ENCODE data around the gene RAD54L2. TPM values are rescaled to one million over a fixed set of nuclear protein-coding genes. Genes with fewer than 3 reads are reported as not detected.

The RAD54L2 gene
- total RNA-seq, 1 experiment from 2014 or later: 22.6 TPM

GRCh38 chr3:51568036-51568435, 29.5 kb downstream of the RAD54L2 start:
- Histone ChIP-seq H3F3A (ENCODE audit: insufficient read depth, low read depth) (no peaks in the 10 kb centered on the region), H3K36me3 (ENCODE audit: low read depth) (no peaks in the 10 kb centered on the region), H3K79me2 (ENCODE audit: low read depth) (no peaks in the 10 kb centered on the region), H3K9me2 (ENCODE audit: insufficient read depth) (no peaks in the 10 kb centered on the region), H3K4me3 (no peak overlapping the region), H3K27ac (no peak overlapping the region), H3K27me3 (ENCODE audit: insufficient read depth, low read depth) (no peaks in the 10 kb centered on the region), H2AFZ (no peak overlapping the region), H4K20me1 (ENCODE audit: insufficient read depth) (peaks cover 3% of the 10 kb centered on the region; the same call in 1 of the 2 replicates), H3K9me3 (ENCODE audit: insufficient read depth, low read depth) (no peaks in the 10 kb centered on the region), H3K4me2 (no peak overlapping the region), H3K4me1 (replicated peaks; ENCODE audit: insufficient read depth) (no peaks in the 10 kb centered on the region)
- intact Hi-C loops (cut with micrococcal nuclease; ENCODE audit: unreplicated experiment): no loop called here
- BruUV-seq (replicated peaks): no TSS peak
- ChIA-PET CTCF (no interaction called here), POLR2A (ENCODE audit: unreplicated experiment) (interaction anchor here (0.5 kb wide), 1 partner anchor 625 kb away, joined by 7 read pairs; no protein-coding TSS in a partner anchor)
- no peak for TF ChIP-seq CTCF (conservative IDR thresholded peaks at IDR 0.05)
- TF ChIP-seq EZH2 (IDR thresholded peaks at IDR 0.05; ENCODE audit: low read depth): no peak
- no peak for DNase-seq

- no TSS peak for BruUV-seq (replicated peaks)
- ChIA-PET CTCF (no interaction called here), POLR2A (ENCODE audit: unreplicated experiment) (no interaction called here)
- Histone ChIP-seq H3K4me2 (no peak overlapping the region), H3K9me2 (ENCODE audit: insufficient read depth) (no peaks in the 10 kb centered on the region), H3K27me3 (ENCODE audit: insufficient read depth, low read depth) (no peaks in the 10 kb centered on the region), H3K27ac (no peak overlapping the region), H3K4me1 (replicated peaks; ENCODE audit: insufficient read depth) (no peaks in the 10 kb centered on the region), H2AFZ (no peak overlapping the region), H3F3A (ENCODE audit: insufficient read depth, low read depth) (no peaks in the 10 kb centered on the region), H4K20me1 (ENCODE audit: insufficient read depth) (peaks cover 3% of the 10 kb centered on the region; the same call in 1 of the 2 replicates), H3K9me3 (ENCODE audit: insufficient read depth, low read depth) (no peaks in the 10 kb centered on the region), H3K4me3 (no peak overlapping the region), H3K36me3 (ENCODE audit: low read depth) (no peaks in the 10 kb centered on the region), H3K79me2 (ENCODE audit: low read depth) (no peaks in the 10 kb centered on the region)
- intact Hi-C loops (cut with micrococcal nuclease; ENCODE audit: unreplicated experiment): no loop called here
- DNase-seq: no peak
- TF ChIP-seq EZH2 (IDR thresholded peaks at IDR 0.05; ENCODE audit: low read depth) (no peak), CTCF (conservative IDR thresholded peaks at IDR 0.05) (no peak)
Measured at GRCh38 chr3:51568996-51569395, 30.5 kb downstream of the RAD54L2 start.

GRCh38 chr3:51578238-51578637, 39.7 kb downstream of the RAD54L2 start:
- Histone ChIP-seq H3K4me1 (replicated peaks; ENCODE audit: insufficient read depth) (no peaks in the 10 kb centered on the region), H3K79me2 (ENCODE audit: low read depth) (no peaks in the 10 kb centered on the region), H3K9me2 (ENCODE audit: insufficient read depth) (no peaks in the 10 kb centered on the region), H3K4me3 (no peak overlapping the region), H4K20me1 (ENCODE audit: insufficient read depth) (no peaks in the 10 kb centered on the region; the same call in 1 of the 2 replicates), H3K9me3 (ENCODE audit: insufficient read depth, low read depth) (no peaks in the 10 kb centered on the region), H3K27me3 (ENCODE audit: insufficient read depth, low read depth) (no peaks in the 10 kb centered on the region), H3F3A (ENCODE audit: insufficient read depth, low read depth) (no peaks in the 10 kb centered on the region), H3K4me2 (no peak overlapping the region), H3K36me3 (ENCODE audit: low read depth) (no peaks in the 10 kb centered on the region), H3K27ac (no peak overlapping the region), H2AFZ (no peak overlapping the region)
- no peak for TF ChIP-seq CTCF (conservative IDR thresholded peaks at IDR 0.05)
- no peak for TF ChIP-seq EZH2 (IDR thresholded peaks at IDR 0.05; ENCODE audit: low read depth)
- no peak for DNase-seq
- BruUV-seq (replicated peaks): no TSS peak
- ChIA-PET POLR2A (ENCODE audit: unreplicated experiment) (interaction anchor here (0.7 kb wide), 1 partner anchor 15 kb away, joined by 13 read pairs; no protein-coding TSS in a partner anchor), CTCF (no interaction called here)
- intact Hi-C loops (cut with micrococcal nuclease; ENCODE audit: unreplicated experiment): no loop called here
